ENCODE data around the gene LRSAM1.

DNA sequence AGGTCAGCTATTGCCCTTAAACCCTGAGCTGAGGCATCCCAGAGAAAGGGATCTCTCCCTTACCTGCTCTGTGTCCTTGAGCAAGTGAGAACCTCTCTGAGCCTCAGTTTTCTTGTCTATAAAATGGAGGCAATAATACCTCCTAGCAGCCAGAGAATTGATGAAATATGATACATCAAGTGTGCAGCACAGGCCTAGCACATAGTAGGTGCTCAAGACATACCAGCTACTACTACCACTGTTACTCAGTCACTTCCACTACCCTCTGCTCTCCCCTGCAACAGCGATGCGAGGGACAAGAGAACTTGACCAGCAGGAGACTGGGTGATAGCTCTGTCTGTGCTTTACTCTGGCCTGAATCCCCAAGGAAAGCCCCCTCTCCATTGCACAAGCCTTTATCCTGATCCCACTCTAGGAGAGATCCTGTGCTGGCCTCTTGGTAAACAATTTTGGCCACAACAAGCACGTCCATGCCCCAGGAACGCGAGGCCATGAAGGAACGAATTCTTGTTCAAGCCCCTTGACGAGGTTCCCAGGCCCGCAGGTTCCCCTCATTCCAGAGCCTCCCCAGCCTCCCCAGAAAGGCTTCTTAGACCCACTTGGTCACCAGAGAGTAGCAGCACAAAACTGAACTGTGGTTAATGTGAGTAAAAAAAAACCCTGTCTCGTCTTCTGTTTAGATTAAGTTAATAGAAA lies 39.4 kb downstream of the LRSAM1 start:
- TF ChIP-seq, protein P1, sequence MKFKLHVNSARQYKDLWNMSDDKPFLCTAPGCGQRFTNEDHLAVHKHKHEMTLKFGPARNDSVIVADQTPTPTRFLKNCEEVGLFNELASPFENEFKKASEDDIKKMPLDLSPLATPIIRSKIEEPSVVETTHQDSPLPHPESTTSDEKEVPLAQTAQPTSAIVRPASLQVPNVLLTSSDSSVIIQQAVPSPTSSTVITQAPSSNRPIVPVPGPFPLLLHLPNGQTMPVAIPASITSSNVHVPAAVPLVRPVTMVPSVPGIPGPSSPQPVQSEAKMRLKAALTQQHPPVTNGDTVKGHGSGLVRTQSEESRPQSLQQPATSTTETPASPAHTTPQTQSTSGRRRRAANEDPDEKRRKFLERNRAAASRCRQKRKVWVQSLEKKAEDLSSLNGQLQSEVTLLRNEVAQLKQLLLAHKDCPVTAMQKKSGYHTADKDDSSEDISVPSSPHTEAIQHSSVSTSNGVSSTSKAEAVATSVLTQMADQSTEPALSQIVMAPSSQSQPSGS (IDR thresholded peaks at IDR 0.05; ENCODE audit: low read length) = no peak
- TF ChIP-seq ASH2L (IDR thresholded peaks at IDR 0.05; ENCODE audit: low read length) (no peak), EZH2 (IDR thresholded peaks at IDR 0.05; ENCODE audit: low read depth, low read length, severe bottlenecking) (no peak)
- TF ChIP-seq, protein P2, sequence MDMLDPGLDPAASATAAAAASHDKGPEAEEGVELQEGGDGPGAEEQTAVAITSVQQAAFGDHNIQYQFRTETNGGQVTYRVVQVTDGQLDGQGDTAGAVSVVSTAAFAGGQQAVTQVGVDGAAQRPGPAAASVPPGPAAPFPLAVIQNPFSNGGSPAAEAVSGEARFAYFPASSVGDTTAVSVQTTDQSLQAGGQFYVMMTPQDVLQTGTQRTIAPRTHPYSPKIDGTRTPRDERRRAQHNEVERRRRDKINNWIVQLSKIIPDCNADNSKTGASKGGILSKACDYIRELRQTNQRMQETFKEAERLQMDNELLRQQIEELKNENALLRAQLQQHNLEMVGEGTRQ (IDR thresholded peaks at IDR 0.05; ENCODE audit: low read length) = no peak

Data from H1 (cell line).